ENCODE data around the gene PKLR. TPM values are rescaled to one million over a fixed set of nuclear protein-coding genes. Genes with fewer than 3 reads are reported as not detected.
"Not testable (repeated sequence)": the region's sequence is repeated elsewhere in the genome, so short reads cannot be mapped to it uniquely, and the experiment has no call there.

Gene PKLR
- total RNA-seq, 4 donors from 2014 or later = 0.18 TPM; not detected in 3

GRCh38 chr1:155293086-155293749 lies 8.0 kb downstream of the PKLR start:
- peaks cover 7 to 17% (median 11%) of the 10 kb centered on the region in 3 donors for H3K4me1 ChIP-seq
- TF ChIP-seq CTCF (IDR thresholded peaks at IDR 0.05) = no peak
- no peak for TF ChIP-seq POLR2A (IDR thresholded peaks at IDR 0.05)
- no peaks in the 10 kb centered on the region for H3K9me3 ChIP-seq
- intact Hi-C loops (cut with DNase I) = no loop called here
- H3K27ac ChIP-seq = no peak overlapping the region
- WGBS, 2 donors = 80 to 85% methylated on average over 1 to 11 of the region's 17 CpGs
- peaks cover 0 to under 1% (median 0%) of the 10 kb centered on the region in 3 donors for H3K36me3 ChIP-seq
- H3K27me3 ChIP-seq = peaks cover 5 to 50% (median 5%) of the 10 kb centered on the region in 4 donors
- no peak overlapping the region for H3K4me3 ChIP-seq
- DNase-seq = no peak

GRCh38 chr1:155291006-155291405 lies 10.2 kb downstream of the PKLR start:
- peaks cover 7 to 15% (median 11%) of the 10 kb centered on the region in 3 donors for H3K4me1 ChIP-seq
- intact Hi-C loops (cut with DNase I); H3K4me3 ChIP-seq; DNase-seq; H3K36me3 ChIP-seq; H3K27ac ChIP-seq; H3K9me3 ChIP-seq: not testable (repeated sequence)
- H3K27me3 ChIP-seq = peaks cover 4 to 33% (median 5%) of the 10 kb centered on the region in 4 donors
- WGBS, 2 donors = 81 to 86% methylated on average over 8 to 10 of the region's 10 CpGs

GRCh38 chr1:155287987-155288543 lies 13.2 kb downstream of the PKLR start:
- WGBS, 2 donors = 97% methylated on average over 5 of the region's 21 CpGs; no CpG with 5 or more reads in 1 of the 2 donors
- Histone ChIP-seq H3K36me3 (peaks cover 0 to 35% (median 0%) of the 10 kb centered on the region in 3 donors), H3K27ac (no peak overlapping the region), H3K4me3 (no peak overlapping the region), H3K27me3 (peaks cover 0 to 4% (median 0%) of the 10 kb centered on the region in 4 donors), H3K4me1 (no peaks in the 10 kb centered on the region), H3K9me3 (no peaks in the 10 kb centered on the region)
- intact Hi-C loops (cut with DNase I) = no loop called here
- TF ChIP-seq POLR2A (IDR thresholded peaks at IDR 0.05) (no peak), CTCF (IDR thresholded peaks at IDR 0.05) (no peak)
- no peak for DNase-seq

GRCh38 chr1:155286544-155286943 lies 14.7 kb downstream of the PKLR start:
- no peak overlapping the region for H3K4me3 ChIP-seq
- no peak for DNase-seq
- no peaks in the 10 kb centered on the region for H3K9me3 ChIP-seq
- no peaks in the 10 kb centered on the region for H3K27me3 ChIP-seq
- H3K4me1 ChIP-seq = no peaks in the 10 kb centered on the region
- intact Hi-C loops (cut with DNase I) = no loop called here
- WGBS, 2 donors = 83% methylated on average over 2 of the region's 2 CpGs; no CpG with 5 or more reads in 1 of the 2 donors
- TF ChIP-seq POLR2A (IDR thresholded peaks at IDR 0.05) (no peak), CTCF (IDR thresholded peaks at IDR 0.05) (no peak)
- peaks cover 0 to 43% (median 0%) of the 10 kb centered on the region in 3 donors for H3K36me3 ChIP-seq
- H3K27ac ChIP-seq = no peak overlapping the region

- intact Hi-C loops (cut with DNase I) = no loop called here
- WGBS, 2 donors = 80% methylated on average over 3 of the region's 18 CpGs; no CpG with 5 or more reads in 1 of the 2 donors
Measured at GRCh38 chr1:155285631-155286044, 15.6 kb downstream of the PKLR start.

More at GRCh38 chr1:155285631-155286044, 15.6 kb downstream of the PKLR start:
- no peak for DNase-seq
- no peak overlapping the region for H3K4me3 ChIP-seq
- H3K4me1 ChIP-seq = no peaks in the 10 kb centered on the region
- H3K27me3 ChIP-seq = no peaks in the 10 kb centered on the region
- H3K9me3 ChIP-seq = no peaks in the 10 kb centered on the region
- TF ChIP-seq CTCF (IDR thresholded peaks at IDR 0.05) = no peak
- no peak for TF ChIP-seq POLR2A (IDR thresholded peaks at IDR 0.05)
- no peak overlapping the region for H3K27ac ChIP-seq
- H3K36me3 ChIP-seq = peaks cover 0 to 43% (median 0%) of the 10 kb centered on the region in 3 donors

Measured in esophagus squamous epithelium (tissue), 5 donors.